ENCODE results near the gene AMPD3.

Gene AMPD3

DNA sequence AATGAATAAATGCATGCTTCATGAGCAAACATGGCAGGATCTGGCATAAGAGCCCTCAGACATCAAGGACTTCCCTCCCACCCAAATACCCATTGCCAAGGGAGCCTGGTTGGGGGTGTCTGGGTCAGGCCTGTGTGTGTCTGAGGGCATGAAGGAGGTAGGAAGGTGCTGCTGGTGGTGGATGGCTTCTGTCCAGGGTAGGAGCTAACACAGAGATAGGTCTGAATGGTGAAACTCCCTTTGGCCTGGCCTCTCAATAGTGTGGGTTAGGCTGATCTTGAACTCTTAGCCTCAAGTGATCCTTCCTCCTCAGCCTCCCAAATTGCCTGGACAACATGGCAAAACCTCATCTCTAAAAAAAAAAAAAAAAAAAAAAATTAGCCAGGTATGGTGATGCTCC is 2.8 kb downstream of the AMPD3 start:
- H3K36me3 ChIP-seq (ENCODE audit: insufficient read depth, low read length): no peaks in the 10 kb centered on the region
- peaks cover 16% of the 10 kb centered on the region for H3K4me1 ChIP-seq (ENCODE audit: insufficient read depth, low read length)
- H3K9me3 ChIP-seq (ENCODE audit: low read length): no peaks in the 10 kb centered on the region
- H3K4me3 ChIP-seq (ENCODE audit: low read length): no peak overlapping the region
- no peak overlapping the region for H2AFZ ChIP-seq (ENCODE audit: low read depth, low read length)
- peaks cover 17% of the 10 kb centered on the region for H3K27me3 ChIP-seq (ENCODE audit: insufficient read depth, low read length)

DNA sequence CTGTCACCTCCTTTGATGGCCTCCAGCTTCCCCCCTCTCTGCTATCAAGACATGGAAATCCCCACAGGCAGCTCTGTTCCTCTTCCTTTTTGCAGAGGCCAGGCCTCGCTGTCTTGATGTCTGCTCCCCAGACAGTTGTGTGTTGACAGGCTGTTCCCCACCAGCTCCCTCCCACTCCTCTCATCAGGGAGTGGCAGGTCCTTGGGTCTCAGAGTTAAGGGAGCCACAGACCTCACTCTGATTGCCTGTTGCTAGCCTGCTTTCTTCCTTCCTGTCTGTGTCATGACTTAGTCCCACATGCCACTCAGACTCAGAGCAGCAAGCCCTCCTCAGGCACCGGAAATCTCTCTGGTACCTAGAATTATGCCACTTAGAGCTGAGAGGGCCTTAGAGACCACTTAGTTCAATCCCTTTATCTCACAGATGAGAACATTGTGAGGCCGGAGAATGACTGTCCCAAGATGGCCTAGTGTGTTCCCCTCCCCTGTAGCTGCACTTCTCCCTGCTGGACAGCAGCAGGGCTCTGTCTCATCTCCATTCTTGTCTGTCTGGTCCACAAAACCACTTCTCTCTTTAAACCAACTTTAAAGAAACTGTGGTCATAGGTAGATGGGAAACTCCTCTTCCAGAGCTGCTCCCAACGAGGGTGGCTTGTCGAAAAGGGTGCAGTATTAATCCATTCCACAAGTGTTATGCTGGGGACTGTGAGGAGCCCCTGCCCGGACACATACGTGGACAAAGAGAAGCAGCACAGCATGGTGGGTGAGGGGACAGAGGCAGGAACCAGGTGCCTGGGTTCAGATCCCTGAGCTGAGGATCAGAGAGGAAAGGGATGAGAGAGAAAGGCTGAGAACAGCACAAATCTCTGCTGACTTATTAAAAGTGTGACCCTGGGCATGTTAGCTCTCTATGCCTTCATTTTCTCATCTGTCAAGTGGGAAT is 4.2 kb downstream of the AMPD3 start:
- peaks cover 16% of the 10 kb centered on the region for H3K4me1 ChIP-seq (ENCODE audit: insufficient read depth, low read length)
- no peaks in the 10 kb centered on the region for H3K36me3 ChIP-seq (ENCODE audit: insufficient read depth, low read length)
- H3K9me3 ChIP-seq (ENCODE audit: low read length): no peaks in the 10 kb centered on the region
- H3K27me3 ChIP-seq (ENCODE audit: insufficient read depth, low read length): peaks cover 13% of the 10 kb centered on the region
- no peak overlapping the region for H2AFZ ChIP-seq (ENCODE audit: low read depth, low read length)
- no peak overlapping the region for H3K4me3 ChIP-seq (ENCODE audit: low read length)

DNA sequence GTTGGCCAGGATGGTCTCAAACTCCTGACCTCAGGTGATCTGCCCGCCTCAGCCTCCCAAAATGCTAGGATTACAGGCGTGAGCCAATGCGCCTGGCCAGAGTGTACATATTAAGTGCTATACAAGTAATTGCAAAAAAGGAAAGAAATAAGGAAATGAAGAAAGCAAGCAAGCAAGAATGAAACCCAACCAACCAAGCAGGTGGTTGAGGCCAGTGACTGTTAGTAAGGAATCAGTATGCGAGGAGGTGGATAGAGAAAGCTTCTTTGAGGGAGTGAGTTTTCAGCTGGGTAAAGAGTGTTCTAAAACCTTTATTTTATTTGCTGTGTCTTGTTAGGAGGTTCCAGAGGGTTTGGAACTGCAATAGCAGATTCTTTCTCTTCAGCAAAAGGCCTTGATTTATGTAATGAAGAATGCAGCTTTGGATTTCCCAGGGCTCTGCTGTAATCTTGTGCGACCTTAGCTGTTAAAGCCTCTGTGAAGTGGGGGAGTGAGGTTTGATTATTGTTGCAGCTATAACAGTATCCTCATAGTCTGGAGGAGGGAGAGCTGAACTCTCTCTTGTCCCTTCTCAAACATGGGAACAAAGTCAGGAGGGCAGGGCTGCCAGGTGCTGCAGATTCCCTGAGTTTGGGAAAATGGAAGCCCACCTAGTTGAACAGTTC is 5.7 kb downstream of the AMPD3 start:
- Histone ChIP-seq H2AFZ (ENCODE audit: low read depth, low read length) (no peak overlapping the region), H3K4me1 (ENCODE audit: insufficient read depth, low read length) (peaks cover 14% of the 10 kb centered on the region), H3K36me3 (ENCODE audit: insufficient read depth, low read length) (no peaks in the 10 kb centered on the region), H3K4me3 (ENCODE audit: low read length) (no peak overlapping the region), H3K27me3 (ENCODE audit: insufficient read depth, low read length) (peaks cover 3% of the 10 kb centered on the region), H3K9me3 (ENCODE audit: low read length) (no peaks in the 10 kb centered on the region)

DNA sequence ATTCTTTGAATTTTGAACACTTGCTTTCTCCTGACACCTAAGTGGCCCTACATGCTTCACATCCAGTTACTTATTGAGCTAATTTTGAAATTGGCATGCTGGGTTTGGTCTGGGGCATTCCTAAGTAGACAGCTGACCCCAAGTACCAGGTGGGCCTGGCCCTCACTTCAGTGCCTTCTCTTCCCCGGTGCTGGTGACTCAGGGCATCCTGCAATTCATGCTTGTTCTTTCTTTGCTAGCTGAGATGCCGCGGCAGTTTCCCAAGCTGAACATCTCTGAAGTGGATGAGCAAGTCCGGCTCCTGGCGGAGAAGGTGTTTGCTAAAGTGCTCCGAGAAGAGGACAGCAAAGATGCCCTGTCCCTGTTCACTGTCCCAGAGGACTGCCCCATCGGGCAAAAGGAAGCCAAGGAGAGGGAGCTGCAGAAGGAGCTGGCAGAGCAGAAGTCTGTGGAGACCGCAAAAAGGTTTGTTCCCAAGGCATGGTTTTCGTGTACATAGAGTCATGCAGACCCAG is 6.3 kb downstream of the AMPD3 start:
- no peak overlapping the region for H3K4me3 ChIP-seq (ENCODE audit: low read length)
- H3K9me3 ChIP-seq (ENCODE audit: low read length): no peaks in the 10 kb centered on the region
- H3K36me3 ChIP-seq (ENCODE audit: insufficient read depth, low read length): no peaks in the 10 kb centered on the region
- H3K27me3 ChIP-seq (ENCODE audit: insufficient read depth, low read length): peaks cover 3% of the 10 kb centered on the region
- H2AFZ ChIP-seq (ENCODE audit: low read depth, low read length): no peak overlapping the region
- H3K4me1 ChIP-seq (ENCODE audit: insufficient read depth, low read length): peaks cover 8% of the 10 kb centered on the region

DNA sequence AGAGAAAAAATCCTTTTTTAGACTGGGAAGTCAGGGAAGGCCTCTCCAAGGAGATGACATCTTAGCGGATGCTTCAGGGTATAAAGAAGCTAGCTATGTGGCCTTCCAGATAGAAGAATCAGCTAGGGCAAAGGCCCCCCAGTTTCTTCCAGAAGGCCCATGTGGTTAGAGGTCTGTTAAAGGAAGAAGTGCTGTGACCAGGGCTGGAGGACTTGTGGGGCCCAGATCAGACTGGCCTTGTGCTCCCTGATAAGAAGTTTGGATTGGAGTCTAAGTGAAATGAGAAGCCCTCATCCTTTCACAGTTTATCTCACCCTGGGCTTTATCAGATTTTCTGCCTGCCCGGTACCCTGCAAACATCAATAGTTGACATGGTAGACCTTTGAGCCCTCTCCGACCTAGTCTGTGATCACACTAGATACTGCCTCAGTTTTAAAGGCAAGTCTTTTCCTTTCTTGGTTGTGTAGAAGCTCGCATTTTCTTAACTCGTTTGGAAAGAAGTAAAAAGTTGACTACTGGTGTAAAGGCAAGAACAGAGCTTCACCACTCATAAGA is 7.8 kb downstream of the AMPD3 start:
- no peak overlapping the region for H3K4me3 ChIP-seq (ENCODE audit: low read length)
- H2AFZ ChIP-seq (ENCODE audit: low read depth, low read length): no peak overlapping the region
- H3K4me1 ChIP-seq (ENCODE audit: insufficient read depth, low read length): peaks cover 5% of the 10 kb centered on the region
- no peaks in the 10 kb centered on the region for H3K9me3 ChIP-seq (ENCODE audit: low read length)
- H3K27me3 ChIP-seq (ENCODE audit: insufficient read depth, low read length): no peaks in the 10 kb centered on the region
- no peaks in the 10 kb centered on the region for H3K36me3 ChIP-seq (ENCODE audit: insufficient read depth, low read length)

DNA sequence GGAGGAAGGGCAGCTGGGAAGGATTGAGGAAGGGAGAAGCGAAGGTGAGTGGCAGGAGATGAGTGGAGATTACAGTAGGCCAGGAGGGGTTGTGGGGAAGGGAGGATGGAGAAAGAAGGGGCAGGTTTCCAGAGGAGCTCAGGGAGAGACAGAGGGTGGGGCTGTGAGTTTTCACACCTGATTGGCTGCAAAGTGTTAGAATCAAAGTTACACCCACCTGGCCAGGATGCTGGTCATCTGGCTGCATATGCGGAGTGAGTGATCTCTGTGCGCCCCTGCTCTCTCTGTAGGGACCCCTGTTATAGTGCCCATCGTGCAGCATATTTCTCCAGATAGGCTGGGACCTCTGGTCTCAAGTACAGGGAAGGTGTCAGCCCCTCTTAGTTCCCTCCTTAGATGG is 18.3 kb downstream of the AMPD3 start:
- no peaks in the 10 kb centered on the region for H3K36me3 ChIP-seq (ENCODE audit: insufficient read depth, low read length)
- no peaks in the 10 kb centered on the region for H3K9me3 ChIP-seq (ENCODE audit: low read length)
- no peaks in the 10 kb centered on the region for H3K4me1 ChIP-seq (ENCODE audit: insufficient read depth, low read length)
- H3K4me3 ChIP-seq (ENCODE audit: low read length): no peak overlapping the region
- no peak overlapping the region for H2AFZ ChIP-seq (ENCODE audit: low read depth, low read length)
- no peaks in the 10 kb centered on the region for H3K27me3 ChIP-seq (ENCODE audit: insufficient read depth, low read length)

DNA sequence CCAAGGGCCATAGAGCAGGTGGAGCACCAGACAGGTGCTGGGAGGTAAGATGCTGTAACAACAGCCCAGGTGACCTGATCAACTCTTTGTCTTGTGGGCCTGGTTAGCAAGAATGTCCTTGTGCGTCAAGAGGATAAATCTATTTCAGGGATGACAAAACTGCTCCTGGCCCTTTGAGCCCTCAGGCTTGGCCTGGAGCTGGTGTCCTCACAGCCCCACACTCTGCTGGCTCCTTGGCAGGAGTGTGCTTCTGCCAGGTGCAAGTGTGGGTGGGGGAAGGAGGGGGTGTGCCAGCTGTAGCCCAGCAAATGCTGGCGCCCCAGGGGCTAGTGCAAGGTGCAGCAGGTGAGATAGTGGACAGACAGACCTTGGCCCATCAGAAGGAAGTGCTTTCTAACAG is 19.5 kb downstream of the AMPD3 start:
- H3K9me3 ChIP-seq (ENCODE audit: low read length): no peaks in the 10 kb centered on the region
- no peaks in the 10 kb centered on the region for H3K27me3 ChIP-seq (ENCODE audit: insufficient read depth, low read length)
- no peak overlapping the region for H3K4me3 ChIP-seq (ENCODE audit: low read length)
- H2AFZ ChIP-seq (ENCODE audit: low read depth, low read length): no peak overlapping the region
- no peaks in the 10 kb centered on the region for H3K36me3 ChIP-seq (ENCODE audit: insufficient read depth, low read length)
- no peaks in the 10 kb centered on the region for H3K4me1 ChIP-seq (ENCODE audit: insufficient read depth, low read length)

DNA sequence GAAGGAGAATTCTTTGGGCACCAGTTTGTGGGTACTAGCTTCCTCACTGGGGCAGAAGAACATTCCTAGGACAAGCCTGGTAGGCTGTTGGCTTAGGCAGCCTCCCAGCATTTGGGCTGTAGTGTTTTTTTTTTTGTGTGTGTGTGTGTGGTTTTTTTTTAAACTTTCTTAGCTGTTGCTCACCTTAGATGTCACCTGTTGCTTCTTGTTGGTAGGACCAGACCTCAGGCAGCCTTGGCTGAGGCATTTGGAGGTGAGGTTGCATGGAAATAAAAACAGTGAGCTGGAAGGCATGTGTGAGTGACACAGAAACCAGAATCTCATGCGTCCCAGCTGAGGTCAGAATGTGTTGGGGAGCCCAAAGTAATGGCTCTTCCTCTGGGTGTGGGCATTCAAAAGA is 21.3 kb downstream of the AMPD3 start:
- no peaks in the 10 kb centered on the region for H3K27me3 ChIP-seq (ENCODE audit: insufficient read depth, low read length)
- H3K9me3 ChIP-seq (ENCODE audit: low read length): no peaks in the 10 kb centered on the region
- H3K4me1 ChIP-seq (ENCODE audit: insufficient read depth, low read length): no peaks in the 10 kb centered on the region

DNA sequence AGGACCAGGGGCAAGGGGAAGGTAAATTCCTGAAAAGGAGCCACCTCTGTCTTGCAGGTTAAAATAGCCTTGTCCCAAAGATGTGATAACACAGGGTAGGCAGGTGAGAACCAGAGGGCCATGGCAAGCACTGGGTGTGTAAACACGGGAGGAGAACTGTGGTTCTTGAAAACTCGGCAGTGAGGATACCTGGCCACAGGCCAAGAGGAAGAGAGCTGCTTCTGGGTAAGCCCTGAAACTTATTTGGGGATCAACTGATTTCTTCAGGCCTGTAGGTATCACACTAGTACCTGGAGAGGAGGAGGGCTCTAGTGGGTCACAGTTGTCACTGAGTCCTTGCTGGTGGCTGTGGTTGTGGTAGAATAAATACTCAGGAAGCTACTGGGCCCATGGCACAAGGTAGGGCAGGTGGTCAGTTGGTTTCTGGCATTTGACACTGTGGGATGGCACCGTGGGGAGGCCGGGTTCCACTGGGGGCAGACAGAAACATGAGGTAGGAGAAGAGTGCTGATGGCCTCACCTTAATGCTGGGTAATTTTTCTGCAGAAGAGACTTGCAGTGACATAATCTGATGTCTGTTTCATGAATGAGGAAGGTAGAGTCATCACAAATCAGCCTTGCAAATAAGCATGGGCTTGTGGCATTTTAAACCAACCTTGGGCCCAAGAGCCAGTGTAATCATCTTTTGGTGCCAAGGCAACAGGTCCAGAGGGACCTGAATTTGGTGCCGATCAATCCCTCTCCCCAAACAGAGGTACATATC is 22.0 kb downstream of the AMPD3 start:
- no peak overlapping the region for H3K4me3 ChIP-seq (ENCODE audit: low read length)
- H2AFZ ChIP-seq (ENCODE audit: low read depth, low read length): no peak overlapping the region
- no peaks in the 10 kb centered on the region for H3K4me1 ChIP-seq (ENCODE audit: insufficient read depth, low read length)

More for the DNA sequence above, 21.3 kb downstream of the AMPD3 start:
- Histone ChIP-seq H3K4me3 (ENCODE audit: low read length) (no peak overlapping the region), H3K36me3 (ENCODE audit: insufficient read depth, low read length) (no peaks in the 10 kb centered on the region), H2AFZ (ENCODE audit: low read depth, low read length) (no peak overlapping the region)

DNA sequence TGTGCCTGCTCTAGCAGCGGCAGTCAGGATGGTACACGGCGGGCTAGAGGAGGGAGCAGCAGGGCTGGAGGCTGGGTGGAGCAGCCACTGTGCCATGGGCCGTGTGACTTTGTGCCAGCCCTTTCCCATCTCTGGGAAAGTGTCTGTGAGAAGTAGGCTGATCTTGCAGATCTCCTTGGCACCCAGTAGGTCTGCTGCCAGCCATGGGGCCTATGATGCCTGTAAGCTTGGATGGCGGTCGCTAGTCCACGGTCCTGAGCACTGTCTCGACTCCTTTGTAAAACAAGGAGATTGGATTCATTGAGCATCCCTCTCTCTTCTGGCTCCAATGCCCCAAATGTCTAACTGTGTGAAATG is 22.6 kb downstream of the AMPD3 start:
- Histone ChIP-seq H3K4me3 (ENCODE audit: low read length) (no peak overlapping the region), H3K4me1 (ENCODE audit: insufficient read depth, low read length) (no peaks in the 10 kb centered on the region), H3K9me3 (ENCODE audit: low read length) (no peaks in the 10 kb centered on the region), H3K36me3 (ENCODE audit: insufficient read depth, low read length) (no peaks in the 10 kb centered on the region), H3K27me3 (ENCODE audit: insufficient read depth, low read length) (no peaks in the 10 kb centered on the region), H2AFZ (ENCODE audit: low read depth, low read length) (no peak overlapping the region)

More for the DNA sequence above, 22.0 kb downstream of the AMPD3 start:
- no peaks in the 10 kb centered on the region for H3K36me3 ChIP-seq (ENCODE audit: insufficient read depth, low read length)
- H3K27me3 ChIP-seq (ENCODE audit: insufficient read depth, low read length): no peaks in the 10 kb centered on the region
- H3K9me3 ChIP-seq (ENCODE audit: low read length): no peaks in the 10 kb centered on the region

DNA sequence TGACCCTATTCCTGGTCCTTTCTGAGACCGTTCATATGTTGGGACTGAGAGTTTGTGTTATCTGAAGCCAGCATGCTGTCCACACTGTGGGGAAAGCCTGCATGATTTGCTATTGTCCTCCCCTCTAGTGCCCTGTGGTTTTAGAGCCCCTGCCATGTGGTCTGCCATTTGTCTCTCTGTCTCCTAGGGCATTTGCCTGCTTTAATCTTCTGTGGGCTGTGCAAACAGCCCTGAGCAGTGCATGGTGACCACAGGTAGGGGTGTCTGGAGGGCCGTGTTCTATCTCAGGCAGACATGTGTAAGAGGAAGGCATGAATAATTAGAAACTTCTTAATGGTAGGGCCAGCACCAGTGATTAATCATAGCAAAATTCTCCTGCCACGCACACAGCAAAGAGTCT is 23.0 kb downstream of the AMPD3 start:
- no peaks in the 10 kb centered on the region for H3K4me1 ChIP-seq (ENCODE audit: insufficient read depth, low read length)
- no peaks in the 10 kb centered on the region for H3K9me3 ChIP-seq (ENCODE audit: low read length)
- no peaks in the 10 kb centered on the region for H3K27me3 ChIP-seq (ENCODE audit: insufficient read depth, low read length)
- no peak overlapping the region for H3K4me3 ChIP-seq (ENCODE audit: low read length)
- no peaks in the 10 kb centered on the region for H3K36me3 ChIP-seq (ENCODE audit: insufficient read depth, low read length)
- H2AFZ ChIP-seq (ENCODE audit: low read depth, low read length): no peak overlapping the region

DNA sequence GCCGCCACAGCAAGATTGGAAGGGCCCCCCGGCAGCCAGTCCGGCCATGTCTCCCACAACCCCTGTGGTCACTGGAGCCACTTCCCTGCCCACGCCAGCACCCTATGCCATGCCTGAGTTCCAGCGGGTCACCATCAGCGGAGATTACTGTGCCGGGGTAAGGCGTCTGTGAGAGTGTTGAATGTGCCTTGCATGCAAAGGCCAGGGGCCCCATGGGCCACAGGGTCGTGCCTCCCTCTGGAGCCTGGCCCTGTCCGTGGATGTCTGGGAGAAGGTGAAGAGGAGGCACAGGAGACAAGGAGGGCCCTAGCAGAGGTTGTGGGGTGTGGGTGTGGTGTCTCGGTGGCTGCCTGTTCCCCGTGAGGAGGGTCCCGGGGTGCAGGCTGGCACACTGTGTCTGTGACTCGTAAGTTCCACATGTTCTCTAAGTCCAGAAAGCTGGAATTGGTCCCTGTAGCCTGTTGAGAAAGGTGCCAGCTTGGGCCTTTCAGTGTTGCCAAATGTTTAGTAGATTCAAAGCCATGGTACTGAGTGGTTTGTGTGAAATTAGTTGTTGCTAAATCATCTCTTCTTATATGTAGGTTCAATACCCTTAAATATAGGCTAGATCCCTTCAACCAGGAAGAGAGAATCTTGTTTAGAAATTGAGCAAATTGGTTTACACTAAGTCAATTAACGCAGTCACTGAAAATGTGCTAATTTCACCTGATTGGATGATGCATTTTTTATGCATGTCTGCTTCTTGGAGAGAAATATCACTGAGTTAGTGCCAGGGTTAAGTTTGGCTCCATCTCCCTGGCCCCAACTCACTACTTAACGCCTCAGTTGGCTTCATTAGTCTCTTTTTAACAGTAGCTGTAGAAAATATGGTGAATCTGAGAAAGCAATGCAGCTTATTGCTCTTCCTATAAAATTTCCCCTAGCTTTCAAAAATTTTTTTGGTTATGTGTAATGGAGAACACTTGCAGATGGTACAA is 23.8 kb downstream of the AMPD3 start:
- Histone ChIP-seq H3K4me3 (ENCODE audit: low read length) (no peak overlapping the region), H3K27me3 (ENCODE audit: insufficient read depth, low read length) (no peaks in the 10 kb centered on the region), H2AFZ (ENCODE audit: low read depth, low read length) (no peak overlapping the region), H3K36me3 (ENCODE audit: insufficient read depth, low read length) (no peaks in the 10 kb centered on the region), H3K4me1 (ENCODE audit: insufficient read depth, low read length) (no peaks in the 10 kb centered on the region), H3K9me3 (ENCODE audit: low read length) (no peaks in the 10 kb centered on the region)

Data from neuron (in vitro differentiated cells).